Left ventricle myocardium inferior (tissue), 1 donor: ENCODE measurements around the gene VMO1. TPM values are rescaled to one million over a fixed set of nuclear protein-coding genes. Genes with fewer than 3 reads are reported as not detected.

ENCODE experiments used
- DNase-seq: peaks from one replicate; pipeline ENCODE4 v3.0.0-alpha.2; 2020
- H3K27ac ChIP-seq: fragments of 200-600 bp; replicated peaks from 2 replicates; pipeline ENCODE4 v1.8.0; 2021
- H3K27me3 ChIP-seq: fragments of 200-600 bp; 2 replicates; pipeline ENCODE4 v1.8.0; 2021; ENCODE audit warnings: low read depth
- H3K36me3 ChIP-seq: fragments of 200-600 bp; 2 replicates; pipeline ENCODE4 v1.8.0; 2021
- H3K4me1 ChIP-seq: fragments of 200-600 bp; 2 replicates; pipeline ENCODE4 v1.8.0; 2021
- H3K4me3 ChIP-seq: fragments of 200-600 bp; 2 replicates; pipeline ENCODE4 v1.8.0; 2021; ENCODE audit warnings: mild to moderate bottlenecking, moderate library complexity
- H3K9me3 ChIP-seq: fragments of 200-600 bp; replicated peaks from 2 replicates; pipeline ENCODE4 v1.8.0; 2021
- intact Hi-C: fragments of 100-400 bp; cut with micrococcal nuclease; formaldehyde crosslinking; loops from one replicate; pipeline ENCODE4 v1.11.0; 2022
- total RNA-seq: library from RNA; stranded (reverse); fragmentation: NEBNext Ultra II Directional; extraction: Animal tissue kit (Norgen Biotek cat#: 25700); gene quantifications from one replicate; pipeline ENCODE4 v1.2.1, GENCODE V29; 2021
- TF ChIP-seq, protein P1 (sequence below): fragments of 200-600 bp; IDR thresholded peaks from 2 replicates; pipeline ENCODE4 v1.8.0; 2021; ENCODE audit warnings: antibody characterized with exemption, mild to moderate bottlenecking, borderline replicate concordance
- donor health status: DM: no; HTN: yes; CAD: no; lungs with severe emphysema.

Gene VMO1
- total RNA-seq, 1 donor from 2014 or later, result 0.63 TPM

- no peak for DNase-seq
- Histone ChIP-seq H3K36me3 (no peaks in the 10 kb centered on the region), H3K4me3 (no peak overlapping the region), H3K27ac (no peak overlapping the region), H3K4me1 (peaks cover 21% of the 10 kb centered on the region), H3K27me3 (peaks cover 52% of the 10 kb centered on the region), H3K9me3 (no peaks in the 10 kb centered on the region)
- intact Hi-C loops, result no loop called here
- TF ChIP-seq, protein P1, sequence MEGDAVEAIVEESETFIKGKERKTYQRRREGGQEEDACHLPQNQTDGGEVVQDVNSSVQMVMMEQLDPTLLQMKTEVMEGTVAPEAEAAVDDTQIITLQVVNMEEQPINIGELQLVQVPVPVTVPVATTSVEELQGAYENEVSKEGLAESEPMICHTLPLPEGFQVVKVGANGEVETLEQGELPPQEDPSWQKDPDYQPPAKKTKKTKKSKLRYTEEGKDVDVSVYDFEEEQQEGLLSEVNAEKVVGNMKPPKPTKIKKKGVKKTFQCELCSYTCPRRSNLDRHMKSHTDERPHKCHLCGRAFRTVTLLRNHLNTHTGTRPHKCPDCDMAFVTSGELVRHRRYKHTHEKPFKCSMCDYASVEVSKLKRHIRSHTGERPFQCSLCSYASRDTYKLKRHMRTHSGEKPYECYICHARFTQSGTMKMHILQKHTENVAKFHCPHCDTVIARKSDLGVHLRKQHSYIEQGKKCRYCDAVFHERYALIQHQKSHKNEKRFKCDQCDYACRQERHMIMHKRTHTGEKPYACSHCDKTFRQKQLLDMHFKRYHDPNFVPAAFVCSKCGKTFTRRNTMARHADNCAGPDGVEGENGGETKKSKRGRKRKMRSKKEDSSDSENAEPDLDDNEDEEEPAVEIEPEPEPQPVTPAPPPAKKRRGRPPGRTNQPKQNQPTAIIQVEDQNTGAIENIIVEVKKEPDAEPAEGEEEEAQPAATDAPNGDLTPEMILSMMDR, result no peak
Measured at GRCh38 chr17:4744999-4745969, 40.9 kb downstream of the VMO1 start.

- Histone ChIP-seq H3K9me3 (no peaks in the 10 kb centered on the region), H3K4me1 (peaks cover 32% of the 10 kb centered on the region), H3K4me3 (no peak overlapping the region), H3K36me3 (no peaks in the 10 kb centered on the region), H3K27me3 (peaks cover 51% of the 10 kb centered on the region), H3K27ac (no peak overlapping the region)
- intact Hi-C loops, result no loop called here
- no peak for DNase-seq
- TF ChIP-seq, protein P1, result no peak
Measured at GRCh38 chr17:4743898-4744297, 42.3 kb downstream of the VMO1 start.

GRCh38 chr17:4743216-4743615 is 42.9 kb downstream of the VMO1 start:
- TF ChIP-seq, protein P1, result no peak
- H3K27me3 ChIP-seq, result peaks cover 58% of the 10 kb centered on the region
- no peaks in the 10 kb centered on the region for H3K9me3 ChIP-seq
- no peak for DNase-seq
- peaks cover 36% of the 10 kb centered on the region for H3K4me1 ChIP-seq
- no peaks in the 10 kb centered on the region for H3K36me3 ChIP-seq
- intact Hi-C loops, result no loop called here
- no peak overlapping the region for H3K4me3 ChIP-seq
- H3K27ac ChIP-seq, result no peak overlapping the region

DNA sequence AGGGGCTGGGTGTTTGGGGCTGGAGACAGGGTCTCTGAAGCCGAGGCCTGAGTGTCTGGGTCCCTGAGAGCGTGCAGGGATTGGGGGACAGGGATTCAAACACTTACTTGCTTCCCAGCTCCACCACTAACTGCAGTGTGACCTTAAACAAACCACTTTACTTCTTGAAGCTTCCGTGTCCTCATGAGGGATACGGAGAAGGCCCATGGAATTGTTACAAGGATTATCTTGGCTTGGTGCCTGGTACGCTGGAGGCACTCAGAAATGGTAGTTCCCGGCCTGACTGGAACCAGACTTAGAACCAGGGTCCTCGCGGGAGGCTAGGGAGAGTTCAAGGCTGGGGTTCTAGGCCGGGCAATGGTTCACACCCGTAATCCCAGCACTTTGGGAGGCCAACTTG is 43.5 kb downstream of the VMO1 start:
- Histone ChIP-seq H3K36me3 (no peaks in the 10 kb centered on the region), H3K9me3 (no peaks in the 10 kb centered on the region), H3K4me3 (no peak overlapping the region), H3K27me3 (peaks cover 59% of the 10 kb centered on the region), H3K27ac (no peak overlapping the region), H3K4me1 (peaks cover 30% of the 10 kb centered on the region)
- TF ChIP-seq, protein P1, result no peak
- intact Hi-C loops, result no loop called here
- DNase-seq, result no peak

DNA sequence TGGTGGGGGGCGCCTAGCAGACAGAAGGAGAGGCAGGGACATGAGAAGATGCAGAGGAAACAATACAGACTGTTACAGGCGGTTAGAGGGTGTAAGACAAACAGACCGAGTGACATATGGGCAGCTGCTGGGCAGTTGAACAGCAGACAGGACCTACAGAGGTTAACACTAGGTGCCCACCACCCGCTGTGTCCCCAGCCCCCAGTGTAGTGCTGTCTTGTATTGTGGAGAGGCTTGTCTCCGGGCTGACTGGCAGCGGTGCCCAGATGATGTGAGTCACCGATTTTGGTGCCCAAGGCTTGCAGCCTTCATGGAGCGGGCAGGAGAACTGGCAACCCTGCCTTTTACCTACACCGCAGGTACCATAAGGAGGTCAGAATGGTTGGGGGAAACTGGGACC is 44.0 kb downstream of the VMO1 start:
- DNase-seq, result no peak
- no peak overlapping the region for H3K27ac ChIP-seq
- intact Hi-C loops, result no loop called here
- no peaks in the 10 kb centered on the region for H3K9me3 ChIP-seq
- peaks cover 59% of the 10 kb centered on the region for H3K27me3 ChIP-seq
- peaks cover 28% of the 10 kb centered on the region for H3K4me1 ChIP-seq
- TF ChIP-seq, protein P1, result no peak
- H3K36me3 ChIP-seq, result no peaks in the 10 kb centered on the region
- no peak overlapping the region for H3K4me3 ChIP-seq
